ENCODE data around the gene PSMD11.

- TF ChIP-seq CTCF (conservative IDR thresholded peaks at IDR 0.05) = no peak
- TF ChIP-seq ZFX (IDR thresholded peaks at IDR 0.05) = no peak
Observed at GRCh38 chr17:32523827-32524552, 79.7 kb downstream of the PSMD11 start.
